Hepatocyte (in vitro differentiated cells): Measurements from ENCODE around the gene GOLGA2. TPM values are rescaled to one million over a fixed set of nuclear protein-coding genes. Genes with fewer than 3 reads are reported as not detected.

Source experiments
- DNase-seq: peaks from one replicate; pipeline ENCODE4 v3.0.0-alpha.2; 2016; ENCODE audit warnings: low spot score
- H2AFZ ChIP-seq: fragments of 200-600 bp; sonication (generic); 2 replicates; pipeline ENCODE4 v1.6.0; 2016; ENCODE audit warnings: antibody characterized with exemption, mild to moderate bottlenecking
- H3K27ac ChIP-seq: fragments of 200-600 bp; sonication (generic); 2 replicates; pipeline ENCODE4 v1.5.1; 2016; ENCODE audit warnings: mild to moderate bottlenecking
- H3K27me3 ChIP-seq: fragments of 200-600 bp; sonication (generic); 2 replicates; pipeline ENCODE4 v1.6.1; 2016
- H3K36me3 ChIP-seq: fragments of 200-600 bp; sonication (generic); replicated peaks from 2 replicates; pipeline ENCODE4 v1.5.1; 2016; ENCODE audit warnings: low read depth; ENCODE audit not compliant: insufficient read depth
- H3K4me1 ChIP-seq: fragments of 200-600 bp; sonication (generic); 2 replicates; pipeline ENCODE4 v1.5.1; 2016; ENCODE audit warnings: mild to moderate bottlenecking, moderate library complexity; ENCODE audit not compliant: insufficient read depth
- H3K4me2 ChIP-seq: fragments of 200-600 bp; sonication (generic); 2 replicates; pipeline ENCODE4 v1.6.0; 2016
- H3K4me3 ChIP-seq: fragments of 200-600 bp; sonication (generic); 2 replicates; pipeline ENCODE4 v1.5.1; 2016; ENCODE audit warnings: mild to moderate bottlenecking
- H3K79me2 ChIP-seq: fragments of 200-600 bp; sonication (generic); 2 replicates; pipeline ENCODE4 v1.6.0; 2017; ENCODE audit warnings: mild to moderate bottlenecking
- H3K9me2 ChIP-seq: fragments of 200-600 bp; sonication (generic); replicated peaks from 2 replicates; pipeline ENCODE4 v1.6.0; 2017; ENCODE audit warnings: mild to moderate bottlenecking; ENCODE audit not compliant: insufficient read depth
- H3K9me3 ChIP-seq: fragments of 200-600 bp; sonication (generic); 2 replicates; pipeline ENCODE4 v1.5.1; 2016; ENCODE audit warnings: low read depth, mild to moderate bottlenecking
- H4K20me1 ChIP-seq: fragments of 200-600 bp; sonication (generic); 2 replicates; pipeline ENCODE4 v1.6.0; 2016; ENCODE audit warnings: mild to moderate bottlenecking; ENCODE audit not compliant: insufficient read depth, poor library complexity, severe bottlenecking
- EZH2 ChIP-seq: fragments of 200-600 bp; sonication (generic); IDR thresholded peaks from 2 replicates; pipeline ENCODE4 v1.6.1; 2016; ENCODE audit warnings: antibody characterized with exemption, mild to moderate bottlenecking, borderline replicate concordance
- EZH2phosphoT487 ChIP-seq: fragments of 200-600 bp; sonication (generic); IDR thresholded peaks from one replicate; pipeline ENCODE4 v1.6.1; 2018; ENCODE audit warnings: antibody characterized with exemption, mild to moderate bottlenecking, low read depth, moderate library complexity; ENCODE audit not compliant: unreplicated experiment, severe bottlenecking
- WGBS: methylation state at CpG from one replicate; pipeline ENCODE4 v1.1.6; 2016; ENCODE audit warnings: low lambda C conversion rate; ENCODE audit errors: missing lambda C conversion rate; 5-methylcytosine and 5-hydroxymethylcytosine counted together
- polyA plus RNA-seq: library from polyadenylated mRNA; unstranded; fragments of >200 nt; fragmentation: Nextera tagmentation; extraction: Ambion mirVana; gene quantifications from 2 replicates; pipeline ENCODE4 v1.2.1, GENCODE V29; 2016
- total RNA-seq: library from RNA; depleted of rRNA; stranded (reverse); fragments of >200 nt; gene quantifications from 2 replicates; pipeline ENCODE4 v1.2.3, GENCODE V29; 2014
- TF ChIP-seq, protein P1 (sequence below): fragments of 200-600 bp; sonication (generic); IDR thresholded peaks from 2 replicates; pipeline ENCODE4 v1.5.1; 2016; ENCODE audit warnings: antibody characterized with exemption, mild to moderate bottlenecking; ENCODE audit not compliant: poor library complexity

The GOLGA2 gene
- total and polyA plus RNA-seq, 2 experiments from 2014 or later: 37.6 to 79.9 TPM

DNA sequence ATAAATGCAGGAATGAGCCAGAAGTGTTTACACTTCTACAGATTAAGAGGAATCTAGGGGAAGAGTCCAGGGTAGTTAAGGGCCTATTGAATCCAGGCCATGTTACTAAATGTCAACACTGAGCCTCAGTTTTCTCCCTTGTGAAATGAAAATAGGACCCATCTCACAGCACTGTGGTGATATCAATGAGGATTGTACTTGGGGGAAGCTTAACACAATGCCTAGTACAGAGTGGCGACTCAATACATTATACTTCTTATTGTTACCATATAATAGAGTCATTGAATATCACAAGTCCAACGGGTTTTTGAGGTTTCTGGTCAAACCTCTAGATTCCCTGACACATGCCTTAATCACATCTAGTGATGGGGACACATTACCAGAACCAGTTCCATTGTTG lies 41.8 kb upstream of the GOLGA2 start:
- peaks cover 3% of the 10 kb centered on the region for H3K4me1 ChIP-seq
- no peaks in the 10 kb centered on the region for H3K36me3 ChIP-seq

GRCh38 chr9:128316421-128316820 lies 40.6 kb upstream of the GOLGA2 start:
- Histone ChIP-seq H3K36me3 (no peaks in the 10 kb centered on the region), H3K27ac (no peak overlapping the region), H3K4me3 (no peak overlapping the region), H3K4me1 (peaks cover 3% of the 10 kb centered on the region), H3K4me2 (no peak overlapping the region), H3K9me3 (no peaks in the 10 kb centered on the region), H3K27me3 (no peaks in the 10 kb centered on the region), H2AFZ (no peak overlapping the region), H4K20me1 (no peaks in the 10 kb centered on the region), H3K9me2 (no peaks in the 10 kb centered on the region), H3K79me2 (peaks cover 6% of the 10 kb centered on the region)
- TF ChIP-seq EZH2 (no peak), EZH2phosphoT487 (no peak)
- TF ChIP-seq, protein P1, sequence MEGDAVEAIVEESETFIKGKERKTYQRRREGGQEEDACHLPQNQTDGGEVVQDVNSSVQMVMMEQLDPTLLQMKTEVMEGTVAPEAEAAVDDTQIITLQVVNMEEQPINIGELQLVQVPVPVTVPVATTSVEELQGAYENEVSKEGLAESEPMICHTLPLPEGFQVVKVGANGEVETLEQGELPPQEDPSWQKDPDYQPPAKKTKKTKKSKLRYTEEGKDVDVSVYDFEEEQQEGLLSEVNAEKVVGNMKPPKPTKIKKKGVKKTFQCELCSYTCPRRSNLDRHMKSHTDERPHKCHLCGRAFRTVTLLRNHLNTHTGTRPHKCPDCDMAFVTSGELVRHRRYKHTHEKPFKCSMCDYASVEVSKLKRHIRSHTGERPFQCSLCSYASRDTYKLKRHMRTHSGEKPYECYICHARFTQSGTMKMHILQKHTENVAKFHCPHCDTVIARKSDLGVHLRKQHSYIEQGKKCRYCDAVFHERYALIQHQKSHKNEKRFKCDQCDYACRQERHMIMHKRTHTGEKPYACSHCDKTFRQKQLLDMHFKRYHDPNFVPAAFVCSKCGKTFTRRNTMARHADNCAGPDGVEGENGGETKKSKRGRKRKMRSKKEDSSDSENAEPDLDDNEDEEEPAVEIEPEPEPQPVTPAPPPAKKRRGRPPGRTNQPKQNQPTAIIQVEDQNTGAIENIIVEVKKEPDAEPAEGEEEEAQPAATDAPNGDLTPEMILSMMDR: no peak
- WGBS: 92% methylated on average over 9 of the region's 9 CpGs
- no peak for DNase-seq

More for the DNA sequence above, 41.8 kb upstream of the GOLGA2 start:
- Histone ChIP-seq H3K27me3 (no peaks in the 10 kb centered on the region), H3K4me3 (no peak overlapping the region), H2AFZ (no peak overlapping the region), H3K9me3 (no peaks in the 10 kb centered on the region), H3K27ac (no peak overlapping the region), H3K4me2 (no peak overlapping the region), H4K20me1 (no peaks in the 10 kb centered on the region), H3K79me2 (peaks cover 12% of the 10 kb centered on the region), H3K9me2 (no peaks in the 10 kb centered on the region)
- TF ChIP-seq EZH2phosphoT487: no peak
- TF ChIP-seq, protein P1: no peak
- TF ChIP-seq EZH2: no peak
- 48% methylated on average over 2 of the region's 2 CpGs for WGBS
- DNase-seq: no peak

- Histone ChIP-seq H3K9me3 (no peaks in the 10 kb centered on the region), H3K27ac (no peak overlapping the region), H4K20me1 (no peaks in the 10 kb centered on the region), H3K4me1 (no peaks in the 10 kb centered on the region), H3K4me3 (no peak overlapping the region), H3K79me2 (no peaks in the 10 kb centered on the region), H3K36me3 (no peaks in the 10 kb centered on the region), H3K4me2 (no peak overlapping the region), H2AFZ (no peak overlapping the region), H3K9me2 (no peaks in the 10 kb centered on the region), H3K27me3 (no peaks in the 10 kb centered on the region)
- TF ChIP-seq, protein P1: no peak
- TF ChIP-seq EZH2: no peak
- no peak for TF ChIP-seq EZH2phosphoT487
- no peak for DNase-seq
- WGBS: 96% methylated on average over 4 of the region's 4 CpGs
Observed at GRCh38 chr9:128314697-128315096, 38.9 kb upstream of the GOLGA2 start.

- DNase-seq: no peak
- no peak overlapping the region for H2AFZ ChIP-seq
- WGBS: 95% methylated on average over 10 of the region's 10 CpGs
- H3K4me1 ChIP-seq: no peaks in the 10 kb centered on the region
- H4K20me1 ChIP-seq: no peaks in the 10 kb centered on the region
- TF ChIP-seq EZH2phosphoT487 (no peak), EZH2 (no peak)
- TF ChIP-seq, protein P1: no peak
- no peak overlapping the region for H3K4me2 ChIP-seq
- no peaks in the 10 kb centered on the region for H3K36me3 ChIP-seq
- H3K27me3 ChIP-seq: no peaks in the 10 kb centered on the region
- no peaks in the 10 kb centered on the region for H3K9me3 ChIP-seq
- no peak overlapping the region for H3K27ac ChIP-seq
- H3K4me3 ChIP-seq: no peak overlapping the region
- H3K9me2 ChIP-seq: no peaks in the 10 kb centered on the region
- H3K79me2 ChIP-seq: no peaks in the 10 kb centered on the region
Observed at GRCh38 chr9:128310461-128310860, 34.7 kb upstream of the GOLGA2 start.
